Smooth muscle cell of trachea (primary cell): ENCODE results near the gene KRT81. TPM values are rescaled to one million over a fixed set of nuclear protein-coding genes. Genes with fewer than 3 reads are reported as not detected.

Source experiments
- total RNA-seq: library from RNA; depleted of rRNA; stranded (reverse); fragments of >200 nt; gene quantifications from 2 replicates; pipeline ENCODE4 v1.2.1, GENCODE V29; 2014

KRT81 gene
- total RNA-seq = 0.15 TPM in 1 of 2 replicates, not detected in the other

DNA sequence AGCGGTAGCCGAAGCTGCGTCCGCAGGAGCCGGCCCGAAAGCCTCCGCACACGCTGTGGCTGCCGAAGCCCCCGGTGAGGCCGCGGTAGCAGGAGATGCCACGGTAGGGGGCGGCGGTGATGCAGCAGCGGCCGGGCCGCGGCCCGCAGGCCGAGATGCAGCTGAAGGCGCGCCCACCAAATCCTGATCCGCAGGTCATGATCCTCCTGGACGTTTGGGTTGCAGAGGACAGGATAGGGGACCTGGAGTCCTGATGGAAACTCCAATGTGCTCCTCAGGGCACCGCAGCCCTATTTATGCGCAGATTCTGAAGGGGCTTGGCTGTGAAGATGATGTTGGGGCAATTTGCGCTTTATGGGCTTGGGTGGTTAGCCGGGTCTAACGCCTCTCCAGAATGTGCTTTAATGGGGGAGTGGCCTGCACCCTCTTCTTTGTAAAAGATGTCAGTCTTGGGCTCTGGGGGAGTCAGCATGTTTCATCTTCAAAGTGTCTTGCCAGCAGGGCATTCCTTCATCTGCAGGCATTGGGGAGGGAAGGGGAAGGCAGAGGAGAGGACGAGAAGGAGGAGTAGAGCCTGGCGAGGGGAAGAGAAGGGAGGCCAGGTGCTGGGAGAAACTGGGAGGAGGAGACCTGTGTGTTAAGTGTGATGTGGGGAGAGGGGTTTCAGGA is at the start of gene KRT81:
KRT81 (minus strand) TSS at position 268 of the 669 bp plus-strand sequence; CDS start at position 199, 69 bp downstream.

DNA sequence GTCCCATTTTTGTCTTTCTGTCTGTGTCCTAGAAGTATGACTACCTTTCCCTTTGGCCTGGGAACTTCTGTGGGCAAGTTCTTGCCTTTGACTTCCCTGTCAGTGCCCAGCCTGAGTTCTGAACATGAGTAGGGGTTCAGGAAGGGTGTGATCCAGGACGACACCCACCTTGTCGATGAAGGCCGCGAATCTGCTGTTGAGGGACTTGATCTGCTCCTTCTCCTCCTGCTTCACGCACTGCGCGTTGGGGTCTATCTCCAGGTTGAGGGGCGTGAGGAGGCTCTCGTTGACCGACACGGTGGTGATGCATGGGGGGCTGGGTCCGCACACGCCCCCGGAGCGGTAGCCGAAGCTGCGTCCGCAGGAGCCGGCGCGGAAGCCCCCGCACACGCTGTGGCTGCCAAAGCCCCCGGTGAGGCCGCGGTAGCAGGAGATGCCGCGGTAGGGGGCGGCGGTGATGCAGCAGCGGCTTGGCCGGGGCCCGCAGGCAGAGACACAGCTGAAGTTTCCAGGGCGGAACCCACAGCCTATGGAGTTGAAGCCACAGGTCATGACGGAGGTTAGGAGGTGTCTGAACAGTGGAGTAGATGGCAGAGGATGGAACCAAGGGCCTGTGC is 29.6 kb upstream of the KRT81 start, which contains the start of gene KRT83:
KRT83 (minus strand) TSS at position 615 of the 617 bp plus-strand sequence; CDS start at position 552, 63 bp downstream.

DNA sequence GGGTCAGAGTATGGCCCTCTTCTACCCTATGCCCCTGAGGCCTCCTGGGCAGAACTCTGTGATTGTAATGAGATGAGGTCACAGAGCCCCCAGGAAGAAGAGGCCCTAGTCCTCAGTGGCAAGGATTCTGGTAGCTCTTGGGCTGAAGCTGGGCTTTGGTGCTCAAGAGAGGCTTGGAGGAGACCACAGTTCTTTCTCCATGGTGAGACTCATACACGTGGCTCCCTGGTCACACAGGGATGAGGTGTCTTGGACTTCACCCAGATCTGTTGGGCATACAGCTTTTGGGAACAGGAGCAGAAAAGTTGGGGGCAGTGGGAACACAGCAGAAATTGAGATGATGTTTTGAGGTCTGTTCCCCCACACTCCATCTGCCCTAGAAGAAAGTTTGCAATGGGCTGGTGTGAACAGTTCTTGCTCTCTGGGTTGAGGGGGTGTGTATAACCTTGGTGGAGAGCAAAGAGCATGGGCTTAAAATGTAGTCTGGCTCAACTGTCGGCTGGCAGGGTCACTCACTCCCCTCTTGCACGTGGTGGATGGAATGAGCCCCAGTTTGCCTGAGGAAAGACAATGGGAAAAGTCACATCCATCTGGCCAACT is 16.7 kb downstream of the KRT81 start, which contains the start of gene KRT86:
KRT86 (plus strand) TSS at position 125 of the 600 bp plus-strand sequence. CDS start 27,272 bp downstream, outside the sequence.

Other genes with a start within 250 kb of the KRT81 start
- 2.6 and 4.3 TPM in 2 replicates for gene NR4A1, start 240.1 kb downstream of the KRT81 start, total RNA-seq
- 57.6 and 74.9 TPM in 2 replicates for gene ATG101, start 221.6 kb downstream of the KRT81 start, total RNA-seq
- gene SMIM41, start 211.8 kb downstream of the KRT81 start, total RNA-seq = 4.5 and 4.8 TPM in 2 replicates
- 0.44 TPM in 1 of 2 replicates, not detected in the other for gene KRT80, start 99.5 kb downstream of the KRT81 start, total RNA-seq
- gene KRT7, start 58.3 kb downstream of the KRT81 start, total RNA-seq = 7.8 and 8.7 TPM in 2 replicates
- gene KRT86, start 16.9 kb downstream of the KRT81 start, total RNA-seq = not detected in 2 replicates
- not detected in 2 replicates for gene KRT83, start 29.9 kb upstream of the KRT81 start, total RNA-seq
- gene KRT85, start 75.9 kb upstream of the KRT81 start, total RNA-seq = not detected in 2 replicates
- not detected in 2 replicates for gene KRT84, start 94.1 kb upstream of the KRT81 start, total RNA-seq
- not detected in 2 replicates for gene KRT82, start 114.8 kb upstream of the KRT81 start, total RNA-seq
- not detected in 2 replicates for gene KRT75, start 142.8 kb upstream of the KRT81 start, total RNA-seq
- not detected in 2 replicates for gene KRT6B, start 160.6 kb upstream of the KRT81 start, total RNA-seq
- gene KRT6C, start 182.3 kb upstream of the KRT81 start, total RNA-seq = not detected in 2 replicates
- under 0.01 TPM in 1 of 2 replicates, not detected in the other for gene KRT6A, start 201.7 kb upstream of the KRT81 start, total RNA-seq
- 0.50 and 6.7 TPM in 2 replicates for gene KRT5, start 228.9 kb upstream of the KRT81 start, total RNA-seq